ENCODE measurements around the gene RPS6KA2.
A peak's percentile ranks its signal among the peaks of the same experiment; 100 is the strongest.

Gene RPS6KA2

DNA sequence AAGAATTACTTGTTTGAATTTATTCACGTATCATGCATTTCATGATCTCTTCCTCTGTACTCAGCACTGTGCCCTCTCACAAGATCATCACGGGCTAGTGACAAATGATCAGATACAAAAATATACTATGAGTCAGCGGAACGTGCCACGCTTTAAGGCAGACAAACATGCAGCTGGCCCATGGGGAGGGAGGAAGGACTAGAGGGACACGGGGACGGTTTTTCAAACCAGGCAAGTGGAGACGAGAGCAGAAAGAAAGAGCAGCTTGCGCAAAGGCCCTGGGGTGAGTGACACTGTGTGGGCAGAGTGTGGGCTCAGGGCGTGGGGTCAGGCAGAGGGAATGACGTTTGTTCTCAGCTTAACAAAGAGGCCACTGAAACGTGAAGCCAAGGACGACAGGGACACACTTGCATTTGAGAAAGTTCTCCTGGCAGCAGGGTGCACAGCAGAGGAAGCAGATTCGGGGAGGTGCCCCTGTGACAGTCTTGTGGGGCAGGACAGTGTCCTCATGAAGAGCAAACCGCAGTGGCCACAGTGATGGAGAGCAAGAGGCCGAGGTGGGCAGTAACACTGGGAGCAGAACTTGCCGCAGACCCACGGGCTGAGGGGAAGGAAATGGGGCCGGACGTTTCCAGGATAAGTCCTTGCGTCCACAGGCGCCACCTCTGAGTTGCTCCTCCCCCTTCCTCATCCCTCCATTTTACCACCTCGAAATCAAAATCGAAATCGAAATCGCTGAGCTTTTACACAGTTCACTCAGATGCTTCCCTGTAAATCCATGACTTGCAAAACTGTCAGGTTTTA, 6.9 kb upstream of the RPS6KA2 start:
- H3K27me3 ChIP-seq (replicated peaks; ENCODE audit: control insufficient read depth, insufficient read depth, low read length) = no peaks in the 10 kb centered on the region
- no peaks in the 10 kb centered on the region for H3K36me3 ChIP-seq (ENCODE audit: control insufficient read depth, insufficient read depth, low read length)
- no peak for TF ChIP-seq CTCF (IDR thresholded peaks at IDR 0.05; ENCODE audit: insufficient read depth, low read length, poor library complexity, severe bottlenecking)
- DNase-seq (ENCODE audit: extremely low read depth, insufficient read length) = no peak
- H3K4me3 ChIP-seq (replicated peaks; ENCODE audit: low read depth, low read length) = no peak overlapping the region

DNA sequence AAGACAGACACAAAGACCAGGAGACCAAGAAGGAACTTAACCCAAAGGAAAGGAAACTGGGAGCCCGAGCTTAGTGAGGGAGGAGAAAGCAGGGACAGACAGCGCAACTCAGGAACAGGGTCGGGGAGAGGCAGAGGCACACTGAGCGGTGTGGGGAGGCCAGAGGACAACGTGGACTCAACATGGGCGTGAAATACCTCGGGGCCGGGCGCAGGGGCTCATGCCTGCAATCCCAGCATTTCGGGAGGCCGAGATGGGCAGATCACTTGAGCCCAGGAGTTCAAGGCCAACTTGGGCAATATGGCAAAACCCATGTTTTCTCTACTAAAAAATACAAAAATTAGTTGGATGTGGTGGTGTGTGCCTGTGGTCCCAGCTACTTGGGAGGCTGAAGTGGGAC, 5.7 kb upstream of the RPS6KA2 start:
- no peaks in the 10 kb centered on the region for H3K36me3 ChIP-seq (ENCODE audit: control insufficient read depth, insufficient read depth, low read length)
- DNase-seq (ENCODE audit: extremely low read depth, insufficient read length) = no peak
- TF ChIP-seq CTCF (IDR thresholded peaks at IDR 0.05; ENCODE audit: insufficient read depth, low read length, poor library complexity, severe bottlenecking) = no peak
- no peak overlapping the region for H3K4me3 ChIP-seq (replicated peaks; ENCODE audit: low read depth, low read length)
- no peaks in the 10 kb centered on the region for H3K27me3 ChIP-seq (replicated peaks; ENCODE audit: control insufficient read depth, insufficient read depth, low read length)

DNA sequence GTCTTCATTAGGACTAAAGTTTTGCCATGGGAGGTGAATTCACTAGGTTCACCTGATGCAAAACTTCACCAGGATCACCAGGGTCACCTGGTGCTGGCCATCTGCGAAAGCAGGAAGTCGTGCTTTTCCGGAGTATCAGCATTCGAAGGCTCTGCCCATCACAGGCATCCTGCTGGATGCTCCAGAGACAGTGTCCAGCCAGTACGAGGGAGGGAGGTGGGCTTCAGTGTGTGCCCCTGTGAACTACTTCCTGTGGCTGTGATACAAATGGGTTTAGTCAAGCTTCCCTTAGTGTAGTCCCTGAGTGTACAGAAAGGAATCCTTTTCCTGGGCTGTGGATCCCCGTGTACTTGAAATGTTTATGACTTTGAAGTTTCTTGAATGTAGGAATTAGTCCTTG, 3.4 kb upstream of the RPS6KA2 start:
- no peak overlapping the region for H3K4me3 ChIP-seq (replicated peaks; ENCODE audit: low read depth, low read length)
- DNase-seq (ENCODE audit: extremely low read depth, insufficient read length) = no peak
- TF ChIP-seq CTCF (IDR thresholded peaks at IDR 0.05; ENCODE audit: insufficient read depth, low read length, poor library complexity, severe bottlenecking) = no peak
- H3K36me3 ChIP-seq (ENCODE audit: control insufficient read depth, insufficient read depth, low read length) = no peaks in the 10 kb centered on the region
- H3K27me3 ChIP-seq (replicated peaks; ENCODE audit: control insufficient read depth, insufficient read depth, low read length) = no peaks in the 10 kb centered on the region; the same call in 1 of the 2 replicates

DNA sequence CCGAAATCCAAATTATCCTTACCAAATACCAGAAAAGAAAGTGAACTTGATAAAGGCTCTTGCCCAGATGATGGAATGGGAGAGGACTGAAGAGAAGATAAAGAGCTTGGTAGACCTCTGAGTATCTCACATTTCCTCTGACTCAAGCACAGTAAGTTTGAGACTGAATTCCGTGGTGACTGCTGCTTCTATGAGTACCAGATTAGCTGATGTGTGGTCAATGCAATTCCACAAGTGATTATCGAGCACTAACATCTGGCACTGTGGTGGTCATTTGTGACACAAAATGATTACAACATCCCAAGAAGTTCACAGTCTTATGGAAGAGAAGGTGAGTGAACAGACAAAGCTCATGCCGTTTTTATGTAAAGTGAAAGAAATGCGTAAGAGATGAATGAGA, 2.6 kb upstream of the RPS6KA2 start:
- H3K27me3 ChIP-seq (replicated peaks; ENCODE audit: control insufficient read depth, insufficient read depth, low read length) = no peaks in the 10 kb centered on the region; the same call in 1 of the 2 replicates
- no peak overlapping the region for H3K4me3 ChIP-seq (replicated peaks; ENCODE audit: low read depth, low read length)
- DNase-seq (ENCODE audit: extremely low read depth, insufficient read length) = no peak
- TF ChIP-seq CTCF (IDR thresholded peaks at IDR 0.05; ENCODE audit: insufficient read depth, low read length, poor library complexity, severe bottlenecking) = no peak
- no peaks in the 10 kb centered on the region for H3K36me3 ChIP-seq (ENCODE audit: control insufficient read depth, insufficient read depth, low read length)

- no peaks in the 10 kb centered on the region; the same call in 1 of the 2 replicates for H3K27me3 ChIP-seq (replicated peaks; ENCODE audit: control insufficient read depth, insufficient read depth, low read length)
- no peaks in the 10 kb centered on the region for H3K36me3 ChIP-seq (ENCODE audit: control insufficient read depth, insufficient read depth, low read length)
- TF ChIP-seq CTCF (IDR thresholded peaks at IDR 0.05; ENCODE audit: insufficient read depth, low read length, poor library complexity, severe bottlenecking) = no peak
- peak overlapping the region; percentile 70 for H3K4me3 ChIP-seq (replicated peaks; ENCODE audit: low read depth, low read length)
- DNase-seq (ENCODE audit: extremely low read depth, insufficient read length) = peak; percentile 16
These were observed 1.1 kb upstream of the RPS6KA2 start for GRCh38 chr6:166627875-166628801.
